Measurements from ENCODE around the gene RPL7L1.

GRCh38 chr6:42871711-42872110, 7.7 kb upstream of the RPL7L1 start:
- TF ChIP-seq CTCF (conservative IDR thresholded peaks at IDR 0.05) = no peak
- no peak for TF ChIP-seq EZH2 (IDR thresholded peaks at IDR 0.05; ENCODE audit: low read depth)

Data from PC-9 (cell line).